HepG2 (cell line): ENCODE data around the gene MDH2.

Experiments used
- ZBTB34 ChIP-seq: sonication (generic); formaldehyde crosslinking; IDR thresholded peaks from 2 replicates; pipeline ENCODE4 v1.8.0; 2022; ENCODE audit warnings: mild to moderate bottlenecking, missing genetic modification reagents
- TF ChIP-seq, protein P1 (sequence below): sonication (generic); formaldehyde crosslinking; IDR thresholded peaks from 2 replicates; pipeline ENCODE4 v1.5.0; 2020; ENCODE audit warnings: mild to moderate bottlenecking, missing genetic modification reagents, moderate library complexity

DNA sequence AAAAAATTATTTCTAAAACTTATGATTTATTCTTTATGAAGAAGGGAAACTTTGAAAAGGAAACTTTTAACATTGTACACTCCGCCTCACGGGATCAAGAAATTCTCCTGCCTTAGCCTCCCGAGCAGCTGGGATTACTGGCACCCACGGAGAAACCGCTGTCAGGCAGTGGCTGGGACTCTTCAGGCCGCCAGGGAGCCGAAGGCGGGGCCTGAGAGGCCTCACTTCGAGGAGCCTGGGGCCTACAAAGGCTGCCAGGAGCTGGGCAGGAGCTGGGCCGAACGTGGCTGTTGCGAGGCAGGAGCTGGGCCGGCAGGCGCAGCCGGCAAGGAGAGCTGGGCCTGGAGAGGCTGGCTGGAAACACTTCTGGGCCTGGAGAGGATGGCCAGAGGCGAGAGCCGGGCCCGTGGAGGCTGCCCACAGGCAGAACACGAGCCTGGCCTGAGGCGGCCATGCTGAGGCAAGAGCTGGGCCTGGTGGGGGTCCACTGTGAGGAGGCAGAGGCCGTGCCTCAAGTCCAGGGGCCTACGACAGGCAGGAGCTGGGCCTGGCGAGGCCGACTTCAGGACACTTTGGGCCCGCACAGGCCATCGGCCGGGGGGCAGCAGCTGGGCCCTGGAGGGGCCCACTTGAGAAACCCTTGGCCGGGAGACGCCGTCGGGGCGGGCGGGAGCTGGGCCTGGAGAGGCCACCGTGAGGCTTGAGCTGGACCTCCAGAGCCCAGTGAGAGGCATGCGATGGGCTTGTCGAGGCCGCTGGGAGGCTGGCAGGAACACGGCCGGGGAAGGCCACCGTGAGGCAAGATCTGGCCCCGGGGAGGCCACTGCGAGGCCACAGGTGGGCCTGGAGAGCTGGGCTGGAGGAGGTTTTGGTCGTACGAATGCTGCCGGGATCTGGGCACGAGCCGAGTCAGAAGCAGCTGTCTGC is 23.7 kb downstream of the MDH2 start:
- no peak for TF ChIP-seq ZBTB34 (CRISPR knock-in tag)
- TF ChIP-seq, protein P1, sequence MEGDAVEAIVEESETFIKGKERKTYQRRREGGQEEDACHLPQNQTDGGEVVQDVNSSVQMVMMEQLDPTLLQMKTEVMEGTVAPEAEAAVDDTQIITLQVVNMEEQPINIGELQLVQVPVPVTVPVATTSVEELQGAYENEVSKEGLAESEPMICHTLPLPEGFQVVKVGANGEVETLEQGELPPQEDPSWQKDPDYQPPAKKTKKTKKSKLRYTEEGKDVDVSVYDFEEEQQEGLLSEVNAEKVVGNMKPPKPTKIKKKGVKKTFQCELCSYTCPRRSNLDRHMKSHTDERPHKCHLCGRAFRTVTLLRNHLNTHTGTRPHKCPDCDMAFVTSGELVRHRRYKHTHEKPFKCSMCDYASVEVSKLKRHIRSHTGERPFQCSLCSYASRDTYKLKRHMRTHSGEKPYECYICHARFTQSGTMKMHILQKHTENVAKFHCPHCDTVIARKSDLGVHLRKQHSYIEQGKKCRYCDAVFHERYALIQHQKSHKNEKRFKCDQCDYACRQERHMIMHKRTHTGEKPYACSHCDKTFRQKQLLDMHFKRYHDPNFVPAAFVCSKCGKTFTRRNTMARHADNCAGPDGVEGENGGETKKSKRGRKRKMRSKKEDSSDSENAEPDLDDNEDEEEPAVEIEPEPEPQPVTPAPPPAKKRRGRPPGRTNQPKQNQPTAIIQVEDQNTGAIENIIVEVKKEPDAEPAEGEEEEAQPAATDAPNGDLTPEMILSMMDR (CRISPR knock-in tag): no peak
